H1 (cell line): ENCODE data around the gene LRRC63.

Experiments
- CTCF ChIP-seq, 3 experiments: IDR thresholded peaks; 1 replicate in 2 of 3; 2 replicates in 1 of 3; pipeline versions ENCODE4 v1.5.1 to v1.6.1; 2011; ENCODE audit warnings: low read length in 3 of 3, mild to moderate bottlenecking in 3 of 3, inconsistent platforms in 2 of 3, low read depth in 1 of 3, moderate library complexity in 1 of 3; ENCODE audit not compliant: insufficient read depth in 1 of 3; ENCODE audit errors: control extremely low read depth in 1 of 3
- EP300 ChIP-seq, 2 experiments: IDR thresholded peaks; 1 replicate in 1 of 2; 2 replicates in 1 of 2; pipeline ENCODE4 v1.6.1; 2011 to 2012; ENCODE audit warnings: low read depth in 2 of 2, low read length in 2 of 2, mild to moderate bottlenecking in 2 of 2, borderline replicate concordance in 1 of 2, inconsistent platforms in 1 of 2, moderate library complexity in 1 of 2
- EZH2 ChIP-seq: fragments of 200-600 bp; sonication (generic); IDR thresholded peaks from 2 replicates; pipeline ENCODE4 v1.7.1; 2012; ENCODE audit warnings: low read depth, mild to moderate bottlenecking, moderate library complexity, low read length, inconsistent platforms; ENCODE audit not compliant: severe bottlenecking
- HDAC2 ChIP-seq, 2 experiments: fragments of 300-600 bp in 1 of 2; sonication (generic) in 1 of 2; IDR thresholded peaks; 2 replicates each; pipeline ENCODE4 v1.6.1; 2011 to 2012; ENCODE audit warnings: low read depth in 2 of 2, low read length in 2 of 2, mild to moderate bottlenecking in 2 of 2, moderate library complexity in 2 of 2, borderline replicate concordance in 1 of 2, inconsistent platforms in 1 of 2
- MAX ChIP-seq: IDR thresholded peaks from 2 replicates; pipeline ENCODE4 v1.6.1; 2012; ENCODE audit warnings: inconsistent platforms
- NRF1 ChIP-seq: IDR thresholded peaks from 2 replicates; pipeline ENCODE4 v1.6.1; 2011; ENCODE audit warnings: mild to moderate bottlenecking, low read depth, low read length, improper control_type of control experiment
- POLR2A ChIP-seq, 2 experiments: IDR thresholded peaks; 1 replicate in 1 of 2; 2 replicates in 1 of 2; pipeline ENCODE4 v1.6.1; 2011; ENCODE audit warnings: low read depth in 2 of 2, low read length in 2 of 2, mild to moderate bottlenecking in 2 of 2; ENCODE audit errors: control extremely low read depth in 1 of 2
- POLR2AphosphoS5 ChIP-seq: IDR thresholded peaks from 2 replicates; pipeline ENCODE4 v1.6.1; 2011; ENCODE audit warnings: low read depth, low read length
- SIX5 ChIP-seq: IDR thresholded peaks from 2 replicates; pipeline ENCODE4 v1.6.1; 2011; ENCODE audit warnings: mild to moderate bottlenecking, low read depth, low read length
- SP1 ChIP-seq: IDR thresholded peaks from 2 replicates; pipeline ENCODE4 v1.6.1; 2011; ENCODE audit warnings: low read depth, low read length
- TAF1 ChIP-seq: IDR thresholded peaks from 2 replicates; pipeline ENCODE4 v1.6.1; 2011; ENCODE audit warnings: mild to moderate bottlenecking, low read depth, low read length
- USF2 ChIP-seq: IDR thresholded peaks from 2 replicates; pipeline ENCODE4 v1.6.1; 2011; ENCODE audit warnings: low read length, improper control_type of control experiment
- YY1 ChIP-seq: IDR thresholded peaks from 2 replicates; pipeline ENCODE4 v1.6.1; 2011; ENCODE audit warnings: low read depth, mild to moderate bottlenecking, low read length

DNA sequence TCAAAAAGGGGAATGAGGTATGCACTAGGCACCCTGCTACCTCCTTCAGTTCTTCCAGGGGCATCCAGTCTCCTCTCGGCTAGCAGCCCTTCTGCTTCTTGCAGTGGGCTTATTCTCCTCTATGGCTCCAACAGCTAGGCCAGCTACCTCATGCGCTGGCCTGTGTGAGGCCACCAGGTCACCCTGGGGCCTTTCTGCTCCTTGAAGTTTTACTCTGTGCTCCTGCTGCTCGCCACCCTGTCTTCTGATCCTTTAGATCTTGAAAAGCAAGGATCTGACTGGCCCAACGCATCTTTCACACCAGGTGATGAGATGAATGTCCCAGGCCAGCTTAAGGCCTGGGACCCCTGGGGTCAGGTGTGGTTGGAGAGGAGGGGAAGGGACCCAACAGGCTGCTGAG lies 109.1 kb downstream of the LRRC63 start:
- TF ChIP-seq CTCF (IDR thresholded peaks at IDR 0.05; ENCODE audit: control extremely low read depth in 1 of 3, insufficient read depth in 1 of 3, low read depth in 1 of 3, low read length in 3 of 3) (no peak), YY1 (no peak), EP300 (IDR thresholded peaks at IDR 0.05; ENCODE audit: borderline replicate concordance in 1 of 2, low read depth in 2 of 2, low read length in 2 of 2) (no peak), MAX (no peak), HDAC2 (IDR thresholded peaks at IDR 0.05; ENCODE audit: borderline replicate concordance in 1 of 2, low read depth in 2 of 2, low read length in 2 of 2) (no peak), POLR2A (IDR thresholded peaks at IDR 0.05; ENCODE audit: control extremely low read depth in 1 of 2, low read depth in 2 of 2, low read length in 2 of 2) (no peak), USF2 (no peak), EZH2 (no peak), SIX5 (no peak), SP1 (no peak), POLR2AphosphoS5 (no peak), TAF1 (no peak), NRF1 (no peak)
